Loucy (cell line): Measurements from ENCODE around the gene SCN3B.

Experiments used
- H2AFZ ChIP-seq: fragments of 200-600 bp; sonication (generic); 2 replicates; pipeline ENCODE4 v1.6.0; 2016; ENCODE audit warnings: antibody characterized with exemption, mild to moderate bottlenecking, low read length, moderate library complexity
- H3F3A ChIP-seq: fragments of 200-600 bp; 2 replicates; pipeline ENCODE4 v1.6.0; 2016; ENCODE audit warnings: antibody characterized with exemption, low read depth, mild to moderate bottlenecking
- H3K27me3 ChIP-seq: fragments of 200-600 bp; sonication (generic); 2 replicates; pipeline ENCODE4 v1.6.1; 2014; ENCODE audit warnings: low read length, mild to moderate bottlenecking; ENCODE audit not compliant: insufficient read depth, poor library complexity, severe bottlenecking
- H3K36me3 ChIP-seq: fragments of 200-600 bp; sonication (generic); 2 replicates; pipeline ENCODE4 v1.6.1; 2016; ENCODE audit warnings: low read length; ENCODE audit not compliant: insufficient read depth
- H3K4me1 ChIP-seq: fragments of 200-600 bp; sonication (generic); 2 replicates; pipeline ENCODE4 v1.5.1; 2014; ENCODE audit warnings: low read length, mild to moderate bottlenecking; ENCODE audit not compliant: insufficient read depth, poor library complexity, severe bottlenecking
- H3K4me2 ChIP-seq: fragments of 200-600 bp; sonication (generic); 2 replicates; pipeline ENCODE4 v1.6.0; 2014; ENCODE audit warnings: antibody characterized with exemption, low read length, low read depth, mild to moderate bottlenecking; ENCODE audit not compliant: poor library complexity, severe bottlenecking
- H3K4me3 ChIP-seq: fragments of 200-600 bp; sonication (generic); 2 replicates; pipeline ENCODE4 v1.5.1; 2014; ENCODE audit warnings: low read length, mild to moderate bottlenecking, mixed read lengths; ENCODE audit not compliant: poor library complexity, severe bottlenecking
- H3K79me2 ChIP-seq: fragments of 200-600 bp; sonication (generic); 2 replicates; pipeline ENCODE4 v1.6.1; 2014; ENCODE audit warnings: low read length; ENCODE audit not compliant: insufficient read depth
- H3K9ac ChIP-seq: fragments of 200-600 bp; sonication (generic); 2 replicates; pipeline ENCODE4 v1.6.0; 2014; ENCODE audit warnings: mild to moderate bottlenecking, low read depth, low read length, moderate library complexity; ENCODE audit not compliant: poor library complexity, severe bottlenecking
- H3K9me2 ChIP-seq: fragments of 200-600 bp; sonication (generic); replicated peaks from 2 replicates; pipeline ENCODE4 v1.6.1; 2016; ENCODE audit warnings: low read depth, low read length, mixed read lengths
- H3K9me3 ChIP-seq: fragments of 200-600 bp; sonication (generic); 2 replicates; pipeline ENCODE4 v1.6.1; 2014; ENCODE audit warnings: mild to moderate bottlenecking, antibody characterized with exemption, low read length, low read depth; ENCODE audit not compliant: insufficient read depth
- H4K20me1 ChIP-seq: fragments of 200-600 bp; sonication (generic); 2 replicates; pipeline ENCODE4 v1.6.0; 2014; ENCODE audit warnings: antibody characterized with exemption, low read length, mild to moderate bottlenecking; ENCODE audit not compliant: insufficient read depth, poor library complexity, severe bottlenecking
- EZH2phosphoT487 ChIP-seq: fragments of 200-600 bp; IDR thresholded peaks from 2 replicates; pipeline ENCODE4 v1.6.1; 2018; ENCODE audit warnings: antibody characterized with exemption, mild to moderate bottlenecking, moderate library complexity, borderline replicate concordance
- TF ChIP-seq, protein P1 (sequence below): fragments of 200-600 bp; sonication (generic); conservative IDR thresholded peaks from 2 replicates; pipeline ENCODE4 v1.5.1; 2014; ENCODE audit warnings: mild to moderate bottlenecking, antibody characterized with exemption, low read length

Gene SCN3B

GRCh38 chr11:123597859-123598258 lies 56.6 kb downstream of the SCN3B start:
- H3K9ac ChIP-seq: no peak overlapping the region
- no peaks in the 10 kb centered on the region for H3K9me3 ChIP-seq
- no peaks in the 10 kb centered on the region for H3K27me3 ChIP-seq
- H3K9me2 ChIP-seq: no peaks in the 10 kb centered on the region
- H4K20me1 ChIP-seq: no peaks in the 10 kb centered on the region
- H3K4me2 ChIP-seq: no peak overlapping the region
- no peaks in the 10 kb centered on the region for H3F3A ChIP-seq
- peaks cover 56% of the 10 kb centered on the region; the same call in 1 of the 2 replicates for H3K36me3 ChIP-seq
- no peak overlapping the region for H3K4me3 ChIP-seq
- H3K4me1 ChIP-seq: no peaks in the 10 kb centered on the region
- TF ChIP-seq EZH2phosphoT487: no peak
- TF ChIP-seq, protein P1, sequence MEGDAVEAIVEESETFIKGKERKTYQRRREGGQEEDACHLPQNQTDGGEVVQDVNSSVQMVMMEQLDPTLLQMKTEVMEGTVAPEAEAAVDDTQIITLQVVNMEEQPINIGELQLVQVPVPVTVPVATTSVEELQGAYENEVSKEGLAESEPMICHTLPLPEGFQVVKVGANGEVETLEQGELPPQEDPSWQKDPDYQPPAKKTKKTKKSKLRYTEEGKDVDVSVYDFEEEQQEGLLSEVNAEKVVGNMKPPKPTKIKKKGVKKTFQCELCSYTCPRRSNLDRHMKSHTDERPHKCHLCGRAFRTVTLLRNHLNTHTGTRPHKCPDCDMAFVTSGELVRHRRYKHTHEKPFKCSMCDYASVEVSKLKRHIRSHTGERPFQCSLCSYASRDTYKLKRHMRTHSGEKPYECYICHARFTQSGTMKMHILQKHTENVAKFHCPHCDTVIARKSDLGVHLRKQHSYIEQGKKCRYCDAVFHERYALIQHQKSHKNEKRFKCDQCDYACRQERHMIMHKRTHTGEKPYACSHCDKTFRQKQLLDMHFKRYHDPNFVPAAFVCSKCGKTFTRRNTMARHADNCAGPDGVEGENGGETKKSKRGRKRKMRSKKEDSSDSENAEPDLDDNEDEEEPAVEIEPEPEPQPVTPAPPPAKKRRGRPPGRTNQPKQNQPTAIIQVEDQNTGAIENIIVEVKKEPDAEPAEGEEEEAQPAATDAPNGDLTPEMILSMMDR: no peak; the same call in 1 of the 2 replicates
- H3K79me2 ChIP-seq: no peaks in the 10 kb centered on the region
- no peak overlapping the region for H2AFZ ChIP-seq

- Histone ChIP-seq H3K4me3 (no peak overlapping the region), H3K4me2 (no peak overlapping the region)
Measured at GRCh38 chr11:123594921-123595320, 59.5 kb downstream of the SCN3B start.

GRCh38 chr11:123594188-123594901 lies 60.1 kb downstream of the SCN3B start:
- no peak overlapping the region for H3K4me3 ChIP-seq
- no peak overlapping the region for H3K9ac ChIP-seq
- no peaks in the 10 kb centered on the region for H3K27me3 ChIP-seq
- H3K9me3 ChIP-seq: no peaks in the 10 kb centered on the region
- no peaks in the 10 kb centered on the region for H3F3A ChIP-seq
- no peaks in the 10 kb centered on the region for H3K4me1 ChIP-seq
- no peak overlapping the region for H2AFZ ChIP-seq
- H3K9me2 ChIP-seq: no peaks in the 10 kb centered on the region
- TF ChIP-seq, protein P1: no peak
- no peak for TF ChIP-seq EZH2phosphoT487
- H3K79me2 ChIP-seq: no peaks in the 10 kb centered on the region
- no peak overlapping the region for H3K4me2 ChIP-seq
- H4K20me1 ChIP-seq: no peaks in the 10 kb centered on the region
- peaks cover 38% of the 10 kb centered on the region; the same call in 1 of the 2 replicates for H3K36me3 ChIP-seq

More at GRCh38 chr11:123594921-123595320, 59.5 kb downstream of the SCN3B start:
- no peaks in the 10 kb centered on the region for H3K4me1 ChIP-seq
- no peaks in the 10 kb centered on the region for H3K27me3 ChIP-seq
- no peak overlapping the region for H2AFZ ChIP-seq
- no peak overlapping the region for H3K9ac ChIP-seq
- no peaks in the 10 kb centered on the region for H3K79me2 ChIP-seq
- no peaks in the 10 kb centered on the region for H3K9me2 ChIP-seq
- no peaks in the 10 kb centered on the region for H4K20me1 ChIP-seq
- TF ChIP-seq, protein P1: no peak
- TF ChIP-seq EZH2phosphoT487: no peak
- H3K36me3 ChIP-seq: peaks cover 40% of the 10 kb centered on the region; the same call in 1 of the 2 replicates
- no peaks in the 10 kb centered on the region for H3F3A ChIP-seq
- no peaks in the 10 kb centered on the region for H3K9me3 ChIP-seq
